OCI-LY7 (cell line): ENCODE results near the gene KIAA1586.

Experiments used
- EZH2phosphoT487 ChIP-seq: fragments of 200-600 bp; sonication (generic); IDR thresholded peaks from 2 replicates; pipeline ENCODE4 v1.6.1; 2018; ENCODE audit warnings: low read depth, borderline replicate concordance, mild to moderate bottlenecking, mixed run types, antibody characterized with exemption, low read length, moderate library complexity, mixed read lengths
- TF ChIP-seq, protein P1 (sequence below): fragments of 200-600 bp; sonication (generic); conservative IDR thresholded peaks from 2 replicates; pipeline ENCODE4 v1.5.1; 2014; ENCODE audit warnings: mild to moderate bottlenecking, antibody characterized with exemption, low read length, moderate library complexity, mixed read lengths

DNA sequence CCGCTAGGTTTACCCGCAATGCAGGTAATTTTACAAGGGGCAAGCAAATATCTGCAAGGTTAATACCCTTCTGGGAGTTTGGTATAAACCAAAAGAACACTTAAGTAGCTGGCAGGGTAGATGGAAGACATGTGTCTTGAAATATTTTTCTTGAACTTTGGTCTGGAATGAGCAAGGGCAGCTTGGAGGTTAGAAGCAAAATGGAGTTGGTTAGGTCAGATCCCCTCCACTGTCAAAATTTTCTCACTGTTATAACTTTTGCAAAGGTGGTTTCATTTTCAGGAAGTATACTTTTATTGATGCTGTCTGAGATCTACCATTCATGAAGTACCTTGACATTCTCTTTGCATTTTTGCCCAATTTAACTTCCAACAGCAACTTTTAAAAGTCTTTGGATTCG, 13.3 kb upstream of the KIAA1586 start:
- TF ChIP-seq, protein P1, sequence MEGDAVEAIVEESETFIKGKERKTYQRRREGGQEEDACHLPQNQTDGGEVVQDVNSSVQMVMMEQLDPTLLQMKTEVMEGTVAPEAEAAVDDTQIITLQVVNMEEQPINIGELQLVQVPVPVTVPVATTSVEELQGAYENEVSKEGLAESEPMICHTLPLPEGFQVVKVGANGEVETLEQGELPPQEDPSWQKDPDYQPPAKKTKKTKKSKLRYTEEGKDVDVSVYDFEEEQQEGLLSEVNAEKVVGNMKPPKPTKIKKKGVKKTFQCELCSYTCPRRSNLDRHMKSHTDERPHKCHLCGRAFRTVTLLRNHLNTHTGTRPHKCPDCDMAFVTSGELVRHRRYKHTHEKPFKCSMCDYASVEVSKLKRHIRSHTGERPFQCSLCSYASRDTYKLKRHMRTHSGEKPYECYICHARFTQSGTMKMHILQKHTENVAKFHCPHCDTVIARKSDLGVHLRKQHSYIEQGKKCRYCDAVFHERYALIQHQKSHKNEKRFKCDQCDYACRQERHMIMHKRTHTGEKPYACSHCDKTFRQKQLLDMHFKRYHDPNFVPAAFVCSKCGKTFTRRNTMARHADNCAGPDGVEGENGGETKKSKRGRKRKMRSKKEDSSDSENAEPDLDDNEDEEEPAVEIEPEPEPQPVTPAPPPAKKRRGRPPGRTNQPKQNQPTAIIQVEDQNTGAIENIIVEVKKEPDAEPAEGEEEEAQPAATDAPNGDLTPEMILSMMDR = no peak
- TF ChIP-seq EZH2phosphoT487 = no peak
